Measurements from ENCODE around the gene WIPI1. TPM values are rescaled to one million over a fixed set of nuclear protein-coding genes. Genes with fewer than 3 reads are reported as not detected.

Gene WIPI1
- total RNA-seq, 1 experiment from 2014 or later = 20.2 TPM

DNA sequence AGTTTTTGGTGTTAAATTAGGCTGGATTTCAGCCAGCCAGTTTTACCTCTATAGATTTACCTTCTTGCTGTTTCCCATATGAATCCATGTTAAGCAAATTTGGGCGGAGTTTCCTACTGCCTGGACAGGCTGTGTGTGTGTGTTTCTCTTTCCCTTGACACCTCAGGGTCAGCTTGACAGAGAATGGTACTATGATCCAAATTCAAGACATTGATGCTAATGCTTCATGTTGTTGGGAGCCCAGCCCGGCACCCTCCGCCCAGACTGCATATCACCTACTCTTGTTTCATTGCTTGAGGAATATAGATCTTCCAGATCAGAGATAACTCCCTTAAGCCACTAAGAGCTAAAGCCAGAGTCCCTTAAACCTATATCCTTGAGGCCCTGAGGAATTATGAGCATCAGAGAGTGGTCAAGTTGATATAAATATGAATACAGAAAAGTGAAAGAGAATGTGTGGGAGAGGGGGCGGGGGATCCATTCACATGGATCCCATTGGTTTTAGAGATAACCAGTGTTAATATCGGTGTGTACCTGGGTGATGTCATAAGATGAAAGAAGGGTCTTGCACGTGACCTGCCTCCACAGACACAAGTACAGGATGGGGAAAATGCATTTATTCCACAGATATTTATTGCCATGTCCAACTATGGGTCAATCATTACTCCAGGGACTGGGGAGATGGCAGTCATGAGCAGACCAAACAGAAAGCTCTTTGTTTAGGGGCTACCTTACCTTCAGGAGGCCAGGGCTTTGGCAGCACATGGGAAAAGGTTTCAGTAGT is 69.7 kb downstream of the WIPI1 start:
- no peaks in the 10 kb centered on the region for H3F3A ChIP-seq (ENCODE audit: low read length, unreplicated experiment)
- no peak for DNase-seq
- ATAC-seq = no peak
- ChIA-PET CTCF (no interaction called here), POLR2A (ENCODE audit: unreplicated experiment) (no interaction called here)
- no peaks in the 10 kb centered on the region for H3K79me2 ChIP-seq (ENCODE audit: low read length)
- H3K4me2 ChIP-seq (ENCODE audit: low read length) = no peak overlapping the region
- BruUV-seq (replicated peaks) = no TSS peak
- TF ChIP-seq, protein P1, sequence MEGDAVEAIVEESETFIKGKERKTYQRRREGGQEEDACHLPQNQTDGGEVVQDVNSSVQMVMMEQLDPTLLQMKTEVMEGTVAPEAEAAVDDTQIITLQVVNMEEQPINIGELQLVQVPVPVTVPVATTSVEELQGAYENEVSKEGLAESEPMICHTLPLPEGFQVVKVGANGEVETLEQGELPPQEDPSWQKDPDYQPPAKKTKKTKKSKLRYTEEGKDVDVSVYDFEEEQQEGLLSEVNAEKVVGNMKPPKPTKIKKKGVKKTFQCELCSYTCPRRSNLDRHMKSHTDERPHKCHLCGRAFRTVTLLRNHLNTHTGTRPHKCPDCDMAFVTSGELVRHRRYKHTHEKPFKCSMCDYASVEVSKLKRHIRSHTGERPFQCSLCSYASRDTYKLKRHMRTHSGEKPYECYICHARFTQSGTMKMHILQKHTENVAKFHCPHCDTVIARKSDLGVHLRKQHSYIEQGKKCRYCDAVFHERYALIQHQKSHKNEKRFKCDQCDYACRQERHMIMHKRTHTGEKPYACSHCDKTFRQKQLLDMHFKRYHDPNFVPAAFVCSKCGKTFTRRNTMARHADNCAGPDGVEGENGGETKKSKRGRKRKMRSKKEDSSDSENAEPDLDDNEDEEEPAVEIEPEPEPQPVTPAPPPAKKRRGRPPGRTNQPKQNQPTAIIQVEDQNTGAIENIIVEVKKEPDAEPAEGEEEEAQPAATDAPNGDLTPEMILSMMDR (conservative IDR thresholded peaks at IDR 0.05; ENCODE audit: low read depth, low read length) = no peak
- H3K9ac ChIP-seq (ENCODE audit: low read length) = no peak overlapping the region
- H4K20me1 ChIP-seq (ENCODE audit: low read length) = no peaks in the 10 kb centered on the region
- no peak overlapping the region for H3K4me3 ChIP-seq (ENCODE audit: low read length)
- no peaks in the 10 kb centered on the region for H3K27me3 ChIP-seq (ENCODE audit: low read length)
- no peak overlapping the region for H2AFZ ChIP-seq (ENCODE audit: low read length)
- no peak overlapping the region for H3K27ac ChIP-seq (ENCODE audit: low read length)
- H3K4me1 ChIP-seq (ENCODE audit: insufficient read depth, low read length) = peaks cover 13% of the 10 kb centered on the region
- H3K9me3 ChIP-seq (ENCODE audit: low read length) = no peaks in the 10 kb centered on the region
- intact Hi-C loops (cut with micrococcal nuclease) = loop anchor here (5.0 kb wide), 1 partner anchor 35 kb away; no protein-coding TSS in a partner anchor
- H3K36me3 ChIP-seq (ENCODE audit: low read depth, low read length) = no peaks in the 10 kb centered on the region
- H3K9me2 ChIP-seq (replicated peaks; ENCODE audit: low read length) = no peaks in the 10 kb centered on the region

DNA sequence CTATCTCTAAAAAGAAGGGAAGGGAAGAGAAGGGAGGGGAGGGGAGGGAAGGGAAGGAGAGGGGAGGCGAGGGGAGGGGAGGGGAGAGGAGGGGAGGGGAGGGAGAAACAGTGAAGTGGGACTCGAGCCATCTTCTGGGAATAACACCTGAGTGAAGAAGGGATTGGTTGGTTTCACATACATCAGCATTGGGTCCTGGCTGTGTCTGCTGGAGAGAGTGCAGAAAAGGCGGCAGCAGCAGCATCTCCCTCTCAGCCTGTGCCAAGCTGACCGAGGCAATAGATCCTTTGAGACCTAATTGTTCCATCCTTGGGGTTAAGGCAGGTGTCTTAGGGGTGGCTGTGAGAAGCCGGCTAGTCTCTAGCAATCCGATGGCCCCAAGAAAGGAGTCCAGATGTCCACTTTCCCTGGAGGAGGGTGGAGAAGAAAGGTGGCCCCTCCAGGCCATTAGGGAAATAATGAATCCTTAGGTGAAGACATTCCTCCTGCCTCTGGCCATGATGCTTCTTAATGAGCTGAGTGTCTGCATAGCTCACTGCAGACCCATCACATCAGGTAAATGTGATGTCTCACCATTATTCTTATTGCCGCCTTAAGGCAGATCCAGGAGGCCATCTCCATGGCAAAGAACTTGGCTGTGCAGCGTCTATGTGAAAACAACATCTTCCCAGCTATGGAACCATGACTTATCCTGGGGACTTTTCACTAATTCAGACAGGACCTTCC is 71.6 kb downstream of the WIPI1 start:
- TF ChIP-seq, protein P1 (conservative IDR thresholded peaks at IDR 0.05; ENCODE audit: low read depth, low read length) = no peak
- TF ChIP-seq EZH2 (IDR thresholded peaks at IDR 0.05; ENCODE audit: low read length, unreplicated experiment) (no peak), EZH2phosphoT487 (IDR thresholded peaks at IDR 0.05; ENCODE audit: borderline replicate concordance, low read length) (no peak)

More for the DNA sequence above, 71.6 kb downstream of the WIPI1 start:
- H3K27ac ChIP-seq (ENCODE audit: low read length) = peak overlapping the region; percentile 11; the same call in 1 of the 2 replicates
- no peaks in the 10 kb centered on the region for H3K9me3 ChIP-seq (ENCODE audit: low read length)
- CTCF ChIA-PET = interaction anchor here (0.6 kb wide), 1 partner anchor 14 kb away, joined by 6 read pairs; no protein-coding TSS in a partner anchor
- DNase-seq = no peak
- H3K79me2 ChIP-seq (ENCODE audit: low read length) = no peaks in the 10 kb centered on the region
- no peaks in the 10 kb centered on the region for H3K9me2 ChIP-seq (replicated peaks; ENCODE audit: low read length)
- no peak overlapping the region for H3K4me2 ChIP-seq (ENCODE audit: low read length)
- no peaks in the 10 kb centered on the region for H4K20me1 ChIP-seq (ENCODE audit: low read length)
- BruUV-seq (replicated peaks) = no TSS peak
- no peak overlapping the region for H3K9ac ChIP-seq (ENCODE audit: low read length)
- ATAC-seq = no peak
- H2AFZ ChIP-seq (ENCODE audit: low read length) = no peak overlapping the region
- POLR2A ChIA-PET (ENCODE audit: unreplicated experiment) = no interaction called here
- H3K27me3 ChIP-seq (ENCODE audit: low read length) = no peaks in the 10 kb centered on the region
- no peak overlapping the region for H3K4me3 ChIP-seq (ENCODE audit: low read length)
- intact Hi-C loops (cut with micrococcal nuclease) = loop anchor here (5.0 kb wide), 1 partner anchor 33 kb away; no protein-coding TSS in a partner anchor
- H3K4me1 ChIP-seq (ENCODE audit: insufficient read depth, low read length) = peaks cover 30% of the 10 kb centered on the region
- no peaks in the 10 kb centered on the region for H3F3A ChIP-seq (ENCODE audit: low read length, unreplicated experiment)
- no peaks in the 10 kb centered on the region for H3K36me3 ChIP-seq (ENCODE audit: low read depth, low read length)

Data from PC-3 (cell line).